AG08396 (cell line): ENCODE data around the gene SNRNP27.
"Not testable (repeated sequence)": the region's sequence is repeated elsewhere in the genome, so short reads cannot be mapped to it uniquely, and the experiment has no call there.

Experiments used
- DNase-seq: peaks from one replicate; pipeline ENCODE4 v3.0.0; 2012; ENCODE audit warnings: low spot score, mixed read lengths

SNRNP27 gene

GRCh38 chr2:69893684-69894551, at the start of gene SNRNP27:
TSS of gene SNRNP27 (plus strand) at chr2:69893956. CDS start at chr2:69893985, 29 bp downstream.
- peak; percentile 85 for DNase-seq

DNA sequence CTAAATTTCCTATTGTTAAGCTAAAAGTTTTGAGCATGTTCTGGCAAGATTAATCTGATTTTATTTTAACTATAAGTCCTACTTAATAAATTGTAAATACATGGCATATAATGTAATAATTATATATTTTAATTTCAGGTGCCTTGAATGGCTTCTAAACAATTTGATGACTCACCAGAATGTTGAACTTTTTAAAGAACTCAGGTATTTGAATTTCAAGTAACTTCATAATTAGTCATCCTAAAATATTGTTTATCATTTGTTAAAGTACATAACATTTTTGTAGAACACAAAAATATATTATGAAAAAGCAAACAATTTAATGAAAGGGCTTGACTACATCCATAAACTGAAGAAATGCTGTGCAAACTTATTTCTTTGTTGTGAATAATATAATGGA, 49.8 kb upstream of the SNRNP27 start:
- DNase-seq = no peak

- no peak for DNase-seq
Observed at GRCh38 chr2:69844560-69844959, 49.2 kb upstream of the SNRNP27 start.

DNA sequence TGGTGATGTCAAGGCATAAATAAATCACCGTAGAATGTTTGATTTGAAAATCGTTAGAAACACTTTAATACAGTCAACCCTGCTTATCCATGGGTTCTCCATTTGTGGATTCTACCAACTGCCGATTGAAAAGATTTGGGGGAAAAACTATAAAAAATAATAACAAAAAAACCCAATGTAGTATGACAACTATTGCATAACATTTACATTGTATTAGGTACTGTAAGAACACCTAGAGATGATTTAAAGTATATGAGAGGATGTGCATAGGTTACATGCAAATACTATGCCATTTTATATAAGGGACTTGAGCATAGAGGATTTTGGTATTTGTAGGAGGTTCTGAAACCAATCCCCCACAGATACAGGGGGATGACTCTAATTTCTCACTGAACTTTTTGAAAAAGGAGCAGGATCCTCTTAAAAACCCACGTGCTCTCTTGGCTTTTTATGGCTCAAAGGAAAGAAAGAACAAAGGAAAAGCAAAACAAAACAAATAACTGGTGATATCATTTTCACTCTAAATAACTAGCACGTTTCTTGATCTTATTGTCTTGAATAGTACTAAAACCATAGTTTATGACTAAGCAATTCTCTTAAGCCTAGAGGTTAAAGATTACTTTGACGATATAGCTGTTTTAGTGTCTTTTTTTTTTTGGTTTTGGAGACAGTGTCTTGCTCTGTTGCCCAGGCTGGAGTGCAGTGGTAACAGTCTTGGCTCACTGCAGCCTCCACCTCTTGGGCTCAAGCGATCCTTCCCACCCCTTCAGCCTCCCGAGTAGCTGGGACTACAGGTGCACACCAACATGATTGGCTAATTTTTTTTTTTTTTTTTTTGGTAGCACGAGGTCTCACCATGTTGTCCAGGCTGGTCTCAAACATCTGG, 47.3 kb upstream of the SNRNP27 start:
- no peak for DNase-seq

DNA sequence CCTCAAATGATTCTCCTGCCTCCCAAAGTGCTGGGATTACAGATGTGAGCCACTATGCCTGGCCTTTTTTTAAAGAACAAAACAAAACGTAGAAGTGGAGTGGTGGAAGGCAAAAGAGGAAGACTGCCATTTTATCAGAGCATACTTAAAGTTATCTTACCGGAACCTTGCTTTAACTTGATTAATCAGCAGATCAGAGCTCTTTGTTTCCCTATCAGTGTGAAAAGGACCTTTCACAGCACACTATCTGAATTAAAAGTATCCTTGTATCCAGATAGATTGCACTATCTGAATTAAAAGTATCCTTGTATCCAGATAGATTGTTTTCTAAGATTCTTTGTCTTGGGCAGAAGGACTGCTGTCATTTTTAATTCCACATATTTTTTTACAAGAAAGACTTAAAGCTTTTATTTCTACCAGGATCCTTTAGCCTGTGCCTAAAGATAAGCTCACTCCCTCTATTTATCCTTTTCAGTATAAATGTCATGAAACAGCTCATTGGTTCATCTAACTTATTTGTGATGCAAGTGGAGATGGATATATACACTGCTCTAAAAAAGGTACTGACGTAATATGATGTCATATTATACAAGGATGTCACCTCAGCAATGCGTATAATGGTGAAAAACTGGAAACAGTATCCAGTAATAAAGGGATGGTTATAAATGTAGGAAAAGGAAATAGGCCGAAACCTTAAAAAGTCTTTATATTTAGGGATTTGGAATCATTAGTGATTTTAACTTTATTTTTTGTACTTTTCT, 46.5 kb upstream of the SNRNP27 start:
- DNase-seq = no peak

- DNase-seq = no peak
Observed at GRCh38 chr2:69848186-69848790, 45.5 kb upstream of the SNRNP27 start.

- no peak for DNase-seq
Observed at GRCh38 chr2:69858261-69858660, 35.5 kb upstream of the SNRNP27 start.

GRCh38 chr2:69863298-69863697, 30.5 kb upstream of the SNRNP27 start:
- DNase-seq = no peak

- DNase-seq = no peak
Observed at GRCh38 chr2:69888451-69888850, 5.3 kb upstream of the SNRNP27 start.

DNA sequence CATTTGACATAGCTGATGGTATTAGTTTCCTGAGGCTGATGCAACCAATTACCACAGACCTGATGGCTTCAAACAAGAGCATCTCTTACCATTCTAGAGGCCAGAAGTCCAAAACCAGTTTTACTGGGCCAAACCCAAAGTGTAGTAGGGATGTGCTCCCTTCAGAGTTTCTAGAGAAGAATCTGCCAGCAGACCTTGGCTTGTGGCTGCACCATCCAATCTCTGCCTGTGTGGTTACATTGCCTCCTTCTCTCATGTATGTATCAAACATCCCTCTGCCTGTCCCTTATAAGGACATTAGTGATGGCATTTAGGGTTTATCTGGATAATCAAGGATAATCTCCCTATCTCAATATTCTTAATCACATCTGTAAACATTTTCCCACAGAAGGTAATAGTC, 4.5 kb upstream of the SNRNP27 start:
- DNase-seq = no peak

DNA sequence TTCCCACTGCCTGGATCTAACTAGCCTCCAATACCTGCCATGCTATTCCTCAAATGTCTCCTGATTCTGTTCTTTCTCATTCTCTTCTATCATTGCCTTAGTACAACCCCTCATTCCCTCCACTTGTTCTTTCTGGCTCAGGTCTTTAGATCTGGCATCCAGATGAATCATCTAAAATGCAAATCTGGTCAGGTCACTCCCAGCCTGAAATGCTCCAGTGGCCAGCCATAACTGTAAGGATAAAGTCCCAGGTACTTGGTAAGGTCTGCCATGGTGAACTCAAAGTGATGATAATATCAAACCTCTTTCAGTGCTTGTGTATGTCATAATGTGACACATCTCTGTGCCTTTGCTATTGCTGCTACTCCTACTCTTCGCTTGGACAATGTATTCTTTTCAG, 2.9 kb upstream of the SNRNP27 start:
- DNase-seq = no peak

DNA sequence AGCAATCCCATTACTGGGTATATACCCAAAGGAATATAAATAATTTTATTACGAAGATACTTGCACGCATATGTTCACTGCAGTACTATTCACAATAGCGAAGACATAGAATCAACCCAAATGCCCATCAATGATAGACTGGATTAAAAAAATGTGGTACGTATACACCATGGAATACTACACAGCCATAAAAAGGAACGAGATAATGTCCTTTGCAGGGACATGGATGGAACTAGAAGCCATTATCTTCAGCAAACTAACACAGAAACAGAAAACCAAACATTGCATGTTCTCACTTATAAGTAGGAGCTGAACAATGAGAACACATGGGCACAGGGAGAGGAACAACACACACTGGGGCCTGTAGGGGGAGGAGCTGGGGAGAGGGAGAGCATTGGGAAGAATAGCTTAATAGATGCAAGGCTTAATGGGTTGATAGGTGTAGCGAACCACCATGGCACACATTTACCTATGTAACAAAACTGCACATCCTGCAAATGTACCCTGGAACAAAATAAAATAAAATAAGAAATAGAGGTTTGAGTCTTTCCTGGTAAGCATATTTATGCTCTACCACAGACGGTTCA, 825 bp upstream of the SNRNP27 start:
- DNase-seq = not testable (repeated sequence)

DNA sequence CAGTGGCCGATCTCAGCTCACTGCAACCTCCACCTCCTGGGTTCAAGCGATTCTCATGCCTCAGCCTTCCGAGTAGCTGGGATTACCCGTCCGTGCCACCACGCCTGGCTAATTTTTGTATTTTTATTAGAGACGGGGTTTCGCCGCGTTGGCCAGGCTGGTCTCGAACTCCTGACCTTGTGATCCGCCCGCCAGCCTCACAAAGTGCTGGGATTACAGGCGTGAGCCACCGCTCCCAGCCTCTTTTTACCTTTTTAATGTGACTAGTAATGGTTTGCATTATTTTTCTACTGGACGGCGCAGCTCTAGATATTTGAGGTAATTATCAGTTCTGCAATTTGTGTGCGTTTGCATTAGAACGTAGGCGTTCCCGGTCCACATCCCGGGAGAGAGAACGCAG, 981 bp downstream of the SNRNP27 start:
- not testable (repeated sequence) for DNase-seq

DNA sequence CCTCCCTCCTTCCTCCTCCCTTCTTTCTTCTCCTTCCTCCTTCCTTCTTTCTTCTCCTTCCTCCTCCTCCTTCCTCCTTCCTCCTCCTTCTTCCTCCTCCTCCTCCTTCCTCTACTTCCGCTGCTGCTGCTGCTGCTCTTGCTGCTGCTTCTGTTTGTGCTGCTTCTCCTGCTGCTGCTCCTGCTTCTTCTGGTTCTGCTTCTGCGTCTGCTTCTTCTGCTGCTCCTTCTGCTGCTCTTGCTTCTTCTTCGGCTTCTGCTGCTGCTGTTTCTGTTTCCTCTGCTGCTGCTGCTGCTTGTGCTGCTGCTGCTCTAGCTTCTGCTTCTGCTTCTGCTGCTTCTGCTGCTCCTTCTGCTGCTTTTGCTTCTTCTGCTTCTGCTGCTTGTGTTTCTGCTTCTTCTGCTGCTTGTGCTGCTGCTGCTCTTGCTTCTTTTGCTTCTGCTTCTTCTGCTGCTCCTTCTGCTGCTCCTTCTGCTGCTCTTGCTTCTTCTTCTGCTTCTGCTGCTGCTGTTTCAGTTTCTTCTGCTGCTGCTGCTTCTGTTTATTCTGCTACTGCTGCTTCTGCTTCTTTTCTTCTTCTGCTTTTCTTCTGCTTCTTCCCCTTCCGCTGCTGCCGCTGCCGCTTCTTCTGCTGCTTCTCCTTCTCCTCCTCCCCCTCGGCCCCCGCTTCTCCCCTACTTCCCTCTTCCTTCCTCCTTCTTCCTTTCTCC, 8.6 kb downstream of the SNRNP27 start:
- no peak for DNase-seq

DNA sequence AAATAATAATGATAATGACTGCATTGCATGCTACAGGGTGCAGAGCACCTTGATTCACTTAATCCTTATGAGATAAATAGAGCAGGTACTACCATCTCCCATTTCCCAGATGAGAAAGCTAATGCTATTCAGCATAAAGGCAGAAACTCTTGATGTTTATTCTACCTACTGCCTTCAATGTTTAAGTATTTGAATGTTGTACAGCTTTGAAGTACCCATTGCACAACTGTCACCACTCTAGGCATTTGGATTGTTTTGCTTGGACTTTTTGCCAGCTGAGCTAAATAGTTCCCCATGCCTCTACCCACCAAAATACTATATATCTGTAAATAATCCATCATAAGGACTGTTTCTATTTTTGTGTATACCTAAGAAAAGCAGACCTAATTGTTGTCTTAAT, 13.5 kb downstream of the SNRNP27 start:
- DNase-seq = no peak

GRCh38 chr2:69911985-69912563, 18.3 kb downstream of the SNRNP27 start:
- no peak for DNase-seq

GRCh38 chr2:69914164-69914949, 20.6 kb downstream of the SNRNP27 start:
- DNase-seq = peak; percentile 98

GRCh38 chr2:69914950-69915945, 21.5 kb downstream of the SNRNP27 start, which contains the start of gene MXD1:
TSS of gene MXD1 (plus strand) at chr2:69915109. CDS start at chr2:69915331, 222 bp downstream.
- peak; percentile 33 for DNase-seq
